ENCODE results near the gene FAM98C.

Gene FAM98C

GRCh38 chr19:38453596-38453995 is 50.7 kb downstream of the FAM98C start:
- DNase-seq (ENCODE audit: low spot score): no peak

GRCh38 chr19:38455031-38455430 is 52.1 kb downstream of the FAM98C start:
- no peak for DNase-seq (ENCODE audit: low spot score)

- DNase-seq (ENCODE audit: low spot score): no peak
Measured at GRCh38 chr19:38457202-38457601, 54.3 kb downstream of the FAM98C start.

- DNase-seq (ENCODE audit: low spot score): no peak
Measured at GRCh38 chr19:38457690-38458405, 55.0 kb downstream of the FAM98C start.
